HCT116 (cell line): Measurements from ENCODE around the gene FCGR3A. TPM values are rescaled to one million over a fixed set of nuclear protein-coding genes. Genes with fewer than 3 reads are reported as not detected.
"Not testable (repeated sequence)": the region's sequence is repeated elsewhere in the genome, so short reads cannot be mapped to it uniquely, and the experiment has no call there.

Experiments
- ATAC-seq: fragments of 200-7000 bp; cut with Tn5 transposase; 2 replicates; pipeline ENCODE4 v1.9.1; 2020; ENCODE audit warnings: mild to moderate bottlenecking, moderate library complexity
- BruUV-seq: library from RNA; stranded (reverse); fragments of 400-500 nt; replicated peaks from 2 replicates; lab custom pipeline; 2021; lab: Mats Ljungman, UMichigan
- CTCF ChIA-PET: fragments of 300-600 bp; sonication (Branson Sonifier 250); formaldehyde crosslinking; loops from one replicate; lab custom pipeline; 2021; ENCODE audit warnings: antibody characterized with exemption; lab: Charles Lee
- POLR2A ChIA-PET: fragments of 300-600, 350-600 bp; sonication (Branson Sonifier 250); formaldehyde crosslinking; loops from one replicate; lab custom pipeline; 2021; ENCODE audit warnings: antibody characterized with exemption; lab: Charles Lee
- RAD21 ChIA-PET, 2 experiments: fragments of 300-600 bp; sonication (Branson Sonifier 250); formaldehyde crosslinking; loops; one replicate each; lab custom pipeline; 2023; ENCODE audit warnings: low total read pairs in 2 of 2; ENCODE audit not compliant: uncharacterized antibody in 2 of 2, unreplicated experiment in 2 of 2, low non-redundant PET in 1 of 2; lab: Charles Lee
- DNase-seq: peaks from one replicate; pipeline ENCODE4 v3.0.0-alpha.2; 2010; ENCODE audit warnings: low read depth, low spot score
- H2AFZ ChIP-seq: fragments of 200-600 bp; shearing (Covaris generic), sonication (generic); 2 replicates; pipeline ENCODE4 v1.6.1; 2017; ENCODE audit warnings: low read depth, mixed run types, mixed read lengths, antibody characterized with exemption, low read length; ENCODE audit not compliant: poor library complexity, severe bottlenecking
- H3K27ac ChIP-seq: 2 replicates; pipeline ENCODE4 v1.5.1; 2012; ENCODE audit warnings: low read depth, low read length
- H3K27me3 ChIP-seq: fragments of 200-600 bp; sonication (generic); 2 replicates; pipeline ENCODE4 v1.6.1; 2016; ENCODE audit warnings: mixed run types, low read length, mixed read lengths; ENCODE audit not compliant: insufficient read depth
- H3K36me3 ChIP-seq, 2 experiments: fragments of 200-500 bp in 1 of 2; fragments of 200-600 bp in 1 of 2; sonication (Bioruptor generic) in 1 of 2; sonication (generic) in 1 of 2; 2 replicates each; pipeline versions ENCODE4 v1.5.1 to v1.6.1; 2014 to 2016; ENCODE audit warnings: low read length in 2 of 2, inconsistent platforms in 1 of 2, mixed read lengths in 1 of 2, mixed run types in 1 of 2; ENCODE audit not compliant: insufficient read depth in 2 of 2, control insufficient read depth in 1 of 2
- H3K4me1 ChIP-seq, 2 experiments: fragments of 200-600 bp in 1 of 2; sonication (generic) in 1 of 2; 2 replicates each; pipeline versions ENCODE4 v1.5.1 to v1.6.1; 2012 to 2017; ENCODE audit warnings: low read length in 2 of 2, inconsistent platforms in 1 of 2, mild to moderate bottlenecking in 1 of 2, mixed read lengths in 1 of 2, mixed run types in 1 of 2, moderate library complexity in 1 of 2; ENCODE audit not compliant: insufficient read depth in 2 of 2, control insufficient read depth in 1 of 2
- H3K4me2 ChIP-seq: fragments of 200-600 bp; sonication (generic); 2 replicates; pipeline ENCODE4 v1.6.1; 2017; ENCODE audit warnings: mixed run types, low read length, mixed read lengths
- H3K4me3 ChIP-seq, 2 experiments: fragments of 200-600 bp in 1 of 2; sonication (generic) in 1 of 2; replicated peaks in 1 of 2; 2 replicates each; pipeline ENCODE4 v1.5.1; 2011 to 2016; ENCODE audit warnings: low read length in 2 of 2, control low read depth in 1 of 2, low read depth in 1 of 2, mild to moderate bottlenecking in 1 of 2, mixed read lengths in 1 of 2, mixed run types in 1 of 2
- H3K79me2 ChIP-seq: fragments of 200-600 bp; sonication (generic); 2 replicates; pipeline ENCODE4 v1.6.1; 2017; ENCODE audit warnings: mild to moderate bottlenecking, mixed run types, low read length, moderate library complexity, mixed read lengths; ENCODE audit not compliant: insufficient read depth
- H3K9ac ChIP-seq: fragments of 200-600 bp; sonication (generic); 2 replicates; pipeline ENCODE4 v1.6.1; 2016; ENCODE audit warnings: low read length, mixed read lengths
- H3K9me2 ChIP-seq: fragments of 200-600 bp; sonication (generic), shearing (Covaris generic); 2 replicates; pipeline ENCODE4 v1.6.1; 2017; ENCODE audit warnings: mixed run types, mild to moderate bottlenecking, moderate library complexity; ENCODE audit not compliant: insufficient read depth
- H3K9me3 ChIP-seq, 2 experiments: fragments of 200-500 bp in 1 of 2; fragments of 200-600 bp in 1 of 2; sonication (Bioruptor generic) in 1 of 2; sonication (generic) in 1 of 2; 2 replicates each; pipeline ENCODE4 v1.6.1; 2014 to 2017; ENCODE audit warnings: low read length in 2 of 2, mixed read lengths in 2 of 2, inconsistent platforms in 1 of 2, low read depth in 1 of 2, mild to moderate bottlenecking in 1 of 2, mixed run types in 1 of 2, moderate library complexity in 1 of 2; ENCODE audit not compliant: control insufficient read depth in 1 of 2, insufficient read depth in 1 of 2
- H4K20me1 ChIP-seq: fragments of 200-600 bp; sonication (generic), shearing (Covaris generic); 2 replicates; pipeline ENCODE4 v1.6.1; 2017; ENCODE audit warnings: mixed run types, mild to moderate bottlenecking, moderate library complexity; ENCODE audit not compliant: insufficient read depth
- intact Hi-C: fragments of 100-400 bp; cut with micrococcal nuclease; formaldehyde crosslinking; loops from 2 replicates; pipeline ENCODE4 v1.10.0; 2022
- total RNA-seq: library from RNA; stranded (reverse); gene quantifications from one replicate; pipeline ENCODE4 v1.2.1, GENCODE V29; 2021; ENCODE audit not compliant: unreplicated experiment

The FCGR3A gene
- total RNA-seq, 1 experiment from 2014 or later, result 0.17 TPM

GRCh38 chr1:161589365-161589764 lies 39.7 kb upstream of the FCGR3A start:
- RAD21 ChIA-PET, DNase-seq, ATAC-seq, H3K4me1 ChIP-seq, H3K4me3 ChIP-seq, H4K20me1 ChIP-seq, H3K79me2 ChIP-seq, H3K9ac ChIP-seq, BruUV-seq, H3K36me3 ChIP-seq, H3K9me2 ChIP-seq, H3K4me2 ChIP-seq, POLR2A ChIA-PET, H3K27me3 ChIP-seq, H2AFZ ChIP-seq, H3K9me3 ChIP-seq, H3K27ac ChIP-seq, intact Hi-C loops, CTCF ChIA-PET: not testable (repeated sequence)

GRCh38 chr1:161588596-161588995 lies 39.0 kb upstream of the FCGR3A start:
- H3K79me2 ChIP-seq, H3K4me3 ChIP-seq, H3K4me1 ChIP-seq, RAD21 ChIA-PET, POLR2A ChIA-PET, H3K27ac ChIP-seq, DNase-seq, BruUV-seq, H4K20me1 ChIP-seq, H3K36me3 ChIP-seq, CTCF ChIA-PET, ATAC-seq, intact Hi-C loops, H3K9me3 ChIP-seq, H2AFZ ChIP-seq, H3K27me3 ChIP-seq, H3K9ac ChIP-seq, H3K9me2 ChIP-seq, H3K4me2 ChIP-seq: not testable (repeated sequence)

DNA sequence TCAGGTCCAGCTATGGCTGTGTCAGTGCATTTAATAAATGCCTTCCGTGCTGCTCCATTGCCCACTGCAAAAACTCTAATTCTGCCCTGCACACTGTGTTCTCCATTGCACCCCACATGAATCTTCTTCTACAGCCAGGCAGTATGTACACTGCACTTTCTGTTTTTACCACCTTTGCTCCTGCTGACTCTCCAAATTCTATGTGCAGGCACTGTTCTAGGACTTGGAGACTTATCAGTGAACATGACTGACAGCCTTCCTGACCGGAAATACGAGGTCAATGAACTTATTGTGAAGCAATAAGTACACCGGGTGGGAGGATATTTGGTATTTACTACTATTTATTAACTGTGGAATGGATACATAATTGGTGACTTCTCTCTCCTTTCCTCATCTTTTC lies 33.3 kb upstream of the FCGR3A start:
- POLR2A ChIA-PET, ATAC-seq, DNase-seq: not testable (repeated sequence)

GRCh38 chr1:161580879-161581537 lies 31.4 kb upstream of the FCGR3A start:
- H3K79me2 ChIP-seq, intact Hi-C loops, H3K36me3 ChIP-seq, H2AFZ ChIP-seq, H3K9me2 ChIP-seq, POLR2A ChIA-PET, H3K27ac ChIP-seq, H3K4me2 ChIP-seq, BruUV-seq, DNase-seq, ATAC-seq, H3K4me3 ChIP-seq, H4K20me1 ChIP-seq, CTCF ChIA-PET, RAD21 ChIA-PET, H3K4me1 ChIP-seq, H3K27me3 ChIP-seq, H3K9me3 ChIP-seq, H3K9ac ChIP-seq: not testable (repeated sequence)

More for the DNA sequence above, 33.3 kb upstream of the FCGR3A start:
- H3K36me3 ChIP-seq, H3K4me2 ChIP-seq, H3K27me3 ChIP-seq, intact Hi-C loops, RAD21 ChIA-PET, H3K27ac ChIP-seq, H4K20me1 ChIP-seq, H3K4me3 ChIP-seq, H3K9me2 ChIP-seq, H2AFZ ChIP-seq, H3K9ac ChIP-seq, H3K79me2 ChIP-seq, CTCF ChIA-PET, BruUV-seq, H3K4me1 ChIP-seq, H3K9me3 ChIP-seq: not testable (repeated sequence)
